ENCODE measurements around the gene FBXO27. TPM values are rescaled to one million over a fixed set of nuclear protein-coding genes. Genes with fewer than 3 reads are reported as not detected.
"Not testable (repeated sequence)": the region's sequence is repeated elsewhere in the genome, so short reads cannot be mapped to it uniquely, and the experiment has no call there.

FBXO27 gene
- total and polyA plus RNA-seq, 12 donors: 1.1 to 17.2 (median 2.8) TPM

DNA sequence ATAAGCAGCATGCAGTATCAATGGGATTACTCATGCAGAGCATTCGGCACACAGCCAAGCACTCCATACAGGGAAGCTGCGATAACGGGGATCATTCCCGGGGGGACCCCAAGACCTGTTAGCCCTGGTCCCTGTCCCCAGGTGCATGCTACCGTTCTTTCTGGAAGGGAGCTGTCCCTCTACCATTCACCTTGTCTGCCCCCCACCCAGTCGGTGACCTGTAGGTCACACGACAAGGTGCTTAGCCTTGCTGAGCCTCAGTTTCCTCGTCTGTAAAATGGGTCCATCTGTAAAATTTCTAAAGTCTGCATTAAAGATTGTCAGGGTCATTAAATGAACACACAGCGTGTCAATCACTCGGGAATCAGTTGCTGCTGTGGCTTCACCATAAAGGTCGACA is 45.0 kb upstream of the FBXO27 start:
- H3K9me3 ChIP-seq (replicated peaks in 1 of 3): no peaks in the 10 kb centered on the region
- WGBS, 4 donors: 74 to 79% (median 76%) methylated on average over 11 of the region's 11 CpGs
- DNase-seq: no peak
- H3K4me3 ChIP-seq: no peak overlapping the region
- no peaks in the 10 kb centered on the region for H3K4me1 ChIP-seq (replicated peaks in 1 of 2)
- no peaks in the 10 kb centered on the region for H3K36me3 ChIP-seq (replicated peaks in 1 of 2)
- H3K27ac ChIP-seq: no peak overlapping the region
- peaks cover 9% of the 10 kb centered on the region for H3K27me3 ChIP-seq
- intact Hi-C loops (cut with DNase I): no loop called here
- TF ChIP-seq, protein P1, sequence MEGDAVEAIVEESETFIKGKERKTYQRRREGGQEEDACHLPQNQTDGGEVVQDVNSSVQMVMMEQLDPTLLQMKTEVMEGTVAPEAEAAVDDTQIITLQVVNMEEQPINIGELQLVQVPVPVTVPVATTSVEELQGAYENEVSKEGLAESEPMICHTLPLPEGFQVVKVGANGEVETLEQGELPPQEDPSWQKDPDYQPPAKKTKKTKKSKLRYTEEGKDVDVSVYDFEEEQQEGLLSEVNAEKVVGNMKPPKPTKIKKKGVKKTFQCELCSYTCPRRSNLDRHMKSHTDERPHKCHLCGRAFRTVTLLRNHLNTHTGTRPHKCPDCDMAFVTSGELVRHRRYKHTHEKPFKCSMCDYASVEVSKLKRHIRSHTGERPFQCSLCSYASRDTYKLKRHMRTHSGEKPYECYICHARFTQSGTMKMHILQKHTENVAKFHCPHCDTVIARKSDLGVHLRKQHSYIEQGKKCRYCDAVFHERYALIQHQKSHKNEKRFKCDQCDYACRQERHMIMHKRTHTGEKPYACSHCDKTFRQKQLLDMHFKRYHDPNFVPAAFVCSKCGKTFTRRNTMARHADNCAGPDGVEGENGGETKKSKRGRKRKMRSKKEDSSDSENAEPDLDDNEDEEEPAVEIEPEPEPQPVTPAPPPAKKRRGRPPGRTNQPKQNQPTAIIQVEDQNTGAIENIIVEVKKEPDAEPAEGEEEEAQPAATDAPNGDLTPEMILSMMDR (IDR thresholded peaks at IDR 0.05): no peak
- no peak for TF ChIP-seq POLR2A (IDR thresholded peaks at IDR 0.05)

GRCh38 chr19:39074942-39075341 is 42.6 kb upstream of the FBXO27 start:
- no peaks in the 10 kb centered on the region for H3K9me3 ChIP-seq (replicated peaks in 1 of 3)
- H3K27ac ChIP-seq: no peak overlapping the region
- intact Hi-C loops (cut with DNase I): no loop called here
- WGBS, 4 donors: 86 to 93% (median 90%) methylated on average over 6 of the region's 6 CpGs
- no peak overlapping the region for H3K4me3 ChIP-seq
- no peaks in the 10 kb centered on the region for H3K36me3 ChIP-seq (replicated peaks in 1 of 2)
- TF ChIP-seq, protein P1 (IDR thresholded peaks at IDR 0.05): no peak
- TF ChIP-seq POLR2A (IDR thresholded peaks at IDR 0.05): no peak
- no peaks in the 10 kb centered on the region for H3K27me3 ChIP-seq
- no peaks in the 10 kb centered on the region for H3K4me1 ChIP-seq (replicated peaks in 1 of 2)
- DNase-seq: no peak

- H3K27me3 ChIP-seq: no peaks in the 10 kb centered on the region
Observed at GRCh38 chr19:39074205-39074692, 41.9 kb upstream of the FBXO27 start.

DNA sequence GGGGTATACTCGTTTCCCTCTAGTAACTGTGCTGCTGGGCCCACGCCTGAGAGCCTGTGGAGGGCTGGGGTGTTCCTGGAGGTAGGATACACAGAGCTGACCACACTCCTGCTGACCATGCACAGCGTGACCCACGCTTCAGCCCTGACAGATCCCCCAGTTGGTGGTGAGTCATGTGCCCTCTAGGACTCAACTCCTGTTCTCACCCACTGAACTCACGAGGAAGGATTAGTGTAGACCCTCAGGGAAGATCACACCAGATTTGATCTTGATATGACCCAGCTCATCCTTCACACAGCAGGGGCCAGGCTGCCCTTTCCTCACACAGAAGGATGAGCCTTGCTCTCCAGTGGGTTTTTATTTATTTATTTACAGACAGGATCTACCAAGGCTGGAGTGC is 38.5 kb upstream of the FBXO27 start:
- no peaks in the 10 kb centered on the region for H3K27me3 ChIP-seq
- TF ChIP-seq, protein P1 (IDR thresholded peaks at IDR 0.05): no peak
- no peak for TF ChIP-seq POLR2A (IDR thresholded peaks at IDR 0.05)
- no peak overlapping the region for H3K4me3 ChIP-seq
- intact Hi-C loops (cut with DNase I): no loop called here
- H3K27ac ChIP-seq: no peak overlapping the region
- no peaks in the 10 kb centered on the region for H3K9me3 ChIP-seq (replicated peaks in 1 of 3)
- no peak for DNase-seq
- no peaks in the 10 kb centered on the region for H3K4me1 ChIP-seq (replicated peaks in 1 of 2)
- no peaks in the 10 kb centered on the region for H3K36me3 ChIP-seq (replicated peaks in 1 of 2)
- 82 to 91% (median 87%) methylated on average over 4 to 5 of the region's 5 CpGs for WGBS, 4 donors

More at GRCh38 chr19:39074205-39074692, 41.9 kb upstream of the FBXO27 start:
- intact Hi-C loops (cut with DNase I): no loop called here
- DNase-seq: no peak
- H3K27ac ChIP-seq: no peak overlapping the region
- H3K4me3 ChIP-seq: no peak overlapping the region
- H3K9me3 ChIP-seq (replicated peaks in 1 of 3): no peaks in the 10 kb centered on the region
- TF ChIP-seq, protein P1 (IDR thresholded peaks at IDR 0.05): no peak
- TF ChIP-seq POLR2A (IDR thresholded peaks at IDR 0.05): no peak
- no peaks in the 10 kb centered on the region for H3K36me3 ChIP-seq (replicated peaks in 1 of 2)
- WGBS, 4 donors: 55 to 75% (median 63%) methylated on average over 3 of the region's 3 CpGs
- no peaks in the 10 kb centered on the region for H3K4me1 ChIP-seq (replicated peaks in 1 of 2)

DNA sequence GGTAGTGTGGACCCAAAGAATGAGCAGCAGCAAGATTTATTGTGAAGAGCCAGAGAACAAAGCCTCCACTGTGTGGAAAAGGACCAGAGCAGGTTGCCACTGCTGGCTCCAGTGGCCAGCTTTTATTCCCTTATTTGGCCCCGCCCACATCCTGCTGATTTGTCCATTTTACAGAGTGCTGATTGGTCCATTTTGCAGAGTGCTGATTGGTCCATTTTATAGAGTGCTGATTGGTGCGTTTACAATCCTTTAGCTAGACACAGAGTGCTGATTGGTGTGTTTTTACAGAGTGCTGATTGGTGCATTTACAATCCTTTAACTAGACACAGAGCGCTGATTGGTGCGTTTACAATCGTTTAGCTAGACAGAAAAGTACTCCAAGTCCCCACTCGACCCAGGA is 35.9 kb upstream of the FBXO27 start:
- intact Hi-C loops (cut with DNase I); H3K9me3 ChIP-seq (replicated peaks in 1 of 3); DNase-seq; H3K4me3 ChIP-seq; H3K36me3 ChIP-seq (replicated peaks in 1 of 2); H3K27me3 ChIP-seq; H3K27ac ChIP-seq; H3K4me1 ChIP-seq (replicated peaks in 1 of 2): not testable (repeated sequence)
- WGBS, 4 donors: 72 to 88% (median 84%) methylated on average over 3 to 6 of the region's 6 CpGs

Measured in adrenal gland (tissue), 12 donors.